K562 (cell line): Measurements from ENCODE around the gene ESPN. TPM values are rescaled to one million over a fixed set of nuclear protein-coding genes. Genes with fewer than 3 reads are reported as not detected.
A peak's percentile ranks its signal among the peaks of the same experiment; 100 is the strongest.

Source experiments
- DNMT1 ChIP-seq: fragments of 450-650 bp; IDR thresholded peaks from 2 replicates; pipeline ENCODE4 v1.6.1; 2016; ENCODE audit warnings: antibody characterized with exemption, mild to moderate bottlenecking
- IFI16 ChIP-seq: fragments of 250-450 bp; sonication (Bioruptor Pico); IDR thresholded peaks from 2 replicates; pipeline ENCODE4 v2.1.2; 2022; ENCODE audit warnings: mild to moderate bottlenecking, inconsistent platforms
- KLF13 ChIP-seq: fragments of 450-650 bp; IDR thresholded peaks from 2 replicates; pipeline ENCODE4 v1.6.1; 2016; ENCODE audit warnings: missing genetic modification characterization, low read depth, mild to moderate bottlenecking, missing compliant biosample characterization, moderate library complexity, borderline replicate concordance
- KLF16 ChIP-seq: IDR thresholded peaks from 2 replicates; pipeline ENCODE4 v1.6.1; 2016; ENCODE audit warnings: antibody characterized with exemption
- NCOA6 ChIP-seq: fragments of 450-650 bp; IDR thresholded peaks from 2 replicates; pipeline ENCODE4 v1.6.1; 2017; ENCODE audit warnings: mild to moderate bottlenecking
- NR3C1 ChIP-seq: sonication (generic); formaldehyde crosslinking; IDR thresholded peaks from 2 replicates; pipeline ENCODE4 v1.8.1; 2022; ENCODE audit warnings: missing genetic modification reagents
- POLR2AphosphoS5 ChIP-seq: IDR thresholded peaks from 2 replicates; pipeline ENCODE4 v1.6.1; 2011; ENCODE audit warnings: mild to moderate bottlenecking, low read depth, low read length, moderate library complexity; ENCODE audit not compliant: control insufficient read depth, insufficient read depth
- POLR2B ChIP-seq: fragments of 450-650 bp; IDR thresholded peaks from 2 replicates; pipeline ENCODE4 v1.6.1; 2018; ENCODE audit warnings: low read depth; ENCODE audit not compliant: partially characterized antibody
- SAFB ChIP-seq: fragments of 200-400 bp; formaldehyde crosslinking; IDR thresholded peaks from 2 replicates; pipeline ENCODE4 v1.6.1; 2017; ENCODE audit warnings: low read depth, low read length, borderline replicate concordance
- STAT5B ChIP-seq: fragments of 250-450 bp; sonication (Bioruptor Pico); IDR thresholded peaks from 2 replicates; pipeline ENCODE4 v1.8.0; 2021; ENCODE audit warnings: mild to moderate bottlenecking, inconsistent platforms
- TBL1XR1 ChIP-seq, 2 experiments: IDR thresholded peaks; 2 replicates each; pipeline ENCODE4 v1.6.1; 2012; ENCODE audit warnings: improper control_type of control experiment in 2 of 2, low read length in 2 of 2, mild to moderate bottlenecking in 1 of 2
- ZNF134 ChIP-seq: fragments of 250-450 bp; sonication (Bioruptor Pico); conservative IDR thresholded peaks from 2 replicates; pipeline ENCODE4 v1.4.0; 2020
- polyA plus RNA-seq, 8 experiments: library from polyadenylated mRNA; depleted of rRNA in 4 of 8; stranded (reverse) in 5 of 8; unstranded in 3 of 8; fragments of >200 nt; fragmentation: Nextera tagmentation in 2 of 8; fragmentation: Illumina TruSeq in 1 of 8; extraction: Ambion mirVana in 2 of 8; extraction: Trizol in 1 of 8; gene quantifications; 2 replicates each; pipeline versions ENCODE4 v1.2.1 to v1.2.3, GENCODE V29; 2011 to 2014; ENCODE audit warnings: inconsistent platforms in 1 of 8, missing spikeins in 1 of 8
- total RNA-seq, 7 experiments: library from RNA; depleted of rRNA in 6 of 7; stranded (reverse); fragments of >200 nt in 6 of 7; fragmentation: Illumina TruSeq in 2 of 7; extraction: Trizol in 2 of 7; gene quantifications; 2 replicates each; pipeline versions ENCODE4 v1.2.1 to v1.2.3, GENCODE V29; 2011 to 2021; ENCODE audit warnings: low replicate concordance in 1 of 7
- TF ChIP-seq, protein P1 (sequence below), 2 experiments: fragments of 450-650 bp in 1 of 2; IDR thresholded peaks; 2 replicates each; pipeline ENCODE4 v1.6.1; 2011 to 2017; ENCODE audit warnings: low read depth in 2 of 2, antibody characterized with exemption in 1 of 2, borderline replicate concordance in 1 of 2, low read length in 1 of 2, mild to moderate bottlenecking in 1 of 2, mixed read lengths in 1 of 2; ENCODE audit not compliant: control insufficient read depth in 1 of 2
- TF ChIP-seq, protein P2 (sequence below): fragments of 250-450 bp; sonication (Bioruptor Pico); IDR thresholded peaks from 2 replicates; pipeline ENCODE4 v1.6.1; 2021; ENCODE audit warnings: mild to moderate bottlenecking
- TF ChIP-seq, protein P3 (sequence below): fragments of 450-650 bp; IDR thresholded peaks from 2 replicates; pipeline ENCODE4 v1.6.1; 2016
- TF ChIP-seq, protein P4 (sequence below): sonication (generic); formaldehyde crosslinking; IDR thresholded peaks from 2 replicates; pipeline ENCODE4 v1.8.0; 2022; ENCODE audit warnings: mild to moderate bottlenecking, missing genetic modification reagents
- TF ChIP-seq, protein P5 (sequence below): sonication (generic); formaldehyde crosslinking; IDR thresholded peaks from 2 replicates; pipeline ENCODE4 v1.4.0; 2020; ENCODE audit warnings: mild to moderate bottlenecking, missing genetic modification reagents

Gene ESPN
- total and polyA plus RNA-seq, 9 of the 15 experiments (the other 6 are each of a cell fraction or from before 2014, with no cell fraction given) = 0.07 to 1.2 (median 0.45) TPM; not detected in 3

DNA sequence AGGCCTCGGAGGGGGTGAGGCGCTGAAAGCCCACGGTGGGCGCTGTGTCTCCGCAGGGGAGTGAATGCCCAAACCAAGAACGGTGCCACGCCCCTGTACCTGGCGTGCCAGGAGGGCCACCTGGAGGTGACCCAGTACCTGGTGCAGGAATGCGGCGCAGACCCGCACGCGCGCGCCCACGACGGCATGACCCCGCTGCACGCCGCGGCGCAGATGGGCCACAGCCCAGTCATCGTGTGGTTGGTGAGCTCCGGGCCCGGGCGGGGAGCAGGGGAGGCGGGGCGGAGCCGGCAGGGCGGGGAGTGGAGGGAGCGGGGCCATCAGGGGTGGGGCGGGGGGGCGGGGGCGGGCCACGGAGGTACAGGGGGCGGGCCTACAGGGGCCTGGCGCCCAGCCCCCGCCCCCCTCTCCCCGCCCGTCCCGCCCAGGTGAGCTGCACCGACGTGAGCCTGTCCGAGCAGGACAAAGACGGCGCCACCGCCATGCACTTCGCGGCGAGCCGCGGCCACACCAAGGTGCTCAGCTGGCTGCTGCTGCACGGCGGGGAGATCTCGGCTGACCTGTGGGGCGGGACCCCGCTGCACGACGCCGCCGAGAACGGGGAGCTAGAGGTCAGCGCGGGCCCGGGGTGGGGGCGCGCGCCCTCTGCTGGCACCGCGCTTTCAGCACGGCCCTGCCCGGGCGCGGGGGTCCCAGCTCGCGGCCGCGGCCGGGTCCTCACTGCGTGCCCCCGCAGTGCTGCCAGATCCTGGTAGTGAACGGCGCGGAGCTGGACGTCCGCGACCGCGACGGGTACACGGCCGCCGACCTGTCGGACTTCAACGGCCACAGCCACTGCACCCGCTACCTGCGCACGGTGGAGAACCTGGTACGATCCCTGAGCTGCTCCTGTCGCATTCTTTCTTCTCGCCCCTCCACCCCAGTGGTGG is 15.9 kb downstream of the ESPN start (continued):
- TF ChIP-seq, protein P1, sequence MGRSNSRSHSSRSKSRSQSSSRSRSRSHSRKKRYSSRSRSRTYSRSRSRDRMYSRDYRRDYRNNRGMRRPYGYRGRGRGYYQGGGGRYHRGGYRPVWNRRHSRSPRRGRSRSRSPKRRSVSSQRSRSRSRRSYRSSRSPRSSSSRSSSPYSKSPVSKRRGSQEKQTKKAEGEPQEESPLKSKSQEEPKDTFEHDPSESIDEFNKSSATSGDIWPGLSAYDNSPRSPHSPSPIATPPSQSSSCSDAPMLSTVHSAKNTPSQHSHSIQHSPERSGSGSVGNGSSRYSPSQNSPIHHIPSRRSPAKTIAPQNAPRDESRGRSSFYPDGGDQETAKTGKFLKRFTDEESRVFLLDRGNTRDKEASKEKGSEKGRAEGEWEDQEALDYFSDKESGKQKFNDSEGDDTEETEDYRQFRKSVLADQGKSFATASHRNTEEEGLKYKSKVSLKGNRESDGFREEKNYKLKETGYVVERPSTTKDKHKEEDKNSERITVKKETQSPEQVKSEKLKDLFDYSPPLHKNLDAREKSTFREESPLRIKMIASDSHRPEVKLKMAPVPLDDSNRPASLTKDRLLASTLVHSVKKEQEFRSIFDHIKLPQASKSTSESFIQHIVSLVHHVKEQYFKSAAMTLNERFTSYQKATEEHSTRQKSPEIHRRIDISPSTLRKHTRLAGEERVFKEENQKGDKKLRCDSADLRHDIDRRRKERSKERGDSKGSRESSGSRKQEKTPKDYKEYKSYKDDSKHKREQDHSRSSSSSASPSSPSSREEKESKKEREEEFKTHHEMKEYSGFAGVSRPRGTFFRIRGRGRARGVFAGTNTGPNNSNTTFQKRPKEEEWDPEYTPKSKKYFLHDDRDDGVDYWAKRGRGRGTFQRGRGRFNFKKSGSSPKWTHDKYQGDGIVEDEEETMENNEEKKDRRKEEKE (IDR thresholded peaks at IDR 0.05; ENCODE audit: borderline replicate concordance in 1 of 2, control insufficient read depth in 1 of 2, low read depth in 2 of 2, low read length in 1 of 2) = no peak
- TF ChIP-seq NCOA6 = no peak; the same call in none of the 2 replicates
- no peak for TF ChIP-seq POLR2B
- TF ChIP-seq, protein P2, sequence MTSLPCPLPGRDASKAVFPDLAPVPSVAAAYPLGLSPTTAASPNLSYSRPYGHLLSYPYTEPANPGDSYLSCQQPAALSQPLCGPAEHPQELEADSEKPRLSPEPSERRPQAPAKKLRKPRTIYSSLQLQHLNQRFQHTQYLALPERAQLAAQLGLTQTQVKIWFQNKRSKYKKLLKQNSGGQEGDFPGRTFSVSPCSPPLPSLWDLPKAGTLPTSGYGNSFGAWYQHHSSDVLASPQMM (CRISPR knock-in tag) = no peak
- no peak for TF ChIP-seq POLR2AphosphoS5
- TF ChIP-seq KLF16 = no peak
- TF ChIP-seq IFI16 (CRISPR knock-in tag) = no peak
- TF ChIP-seq SAFB = peak; percentile 63; the same call in 1 of the 2 replicates
- TF ChIP-seq ZNF134 (CRISPR knock-in tag) = no peak
- TF ChIP-seq, protein P3, sequence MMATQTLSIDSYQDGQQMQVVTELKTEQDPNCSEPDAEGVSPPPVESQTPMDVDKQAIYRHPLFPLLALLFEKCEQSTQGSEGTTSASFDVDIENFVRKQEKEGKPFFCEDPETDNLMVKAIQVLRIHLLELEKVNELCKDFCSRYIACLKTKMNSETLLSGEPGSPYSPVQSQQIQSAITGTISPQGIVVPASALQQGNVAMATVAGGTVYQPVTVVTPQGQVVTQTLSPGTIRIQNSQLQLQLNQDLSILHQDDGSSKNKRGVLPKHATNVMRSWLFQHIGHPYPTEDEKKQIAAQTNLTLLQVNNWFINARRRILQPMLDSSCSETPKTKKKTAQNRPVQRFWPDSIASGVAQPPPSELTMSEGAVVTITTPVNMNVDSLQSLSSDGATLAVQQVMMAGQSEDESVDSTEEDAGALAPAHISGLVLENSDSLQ = no peak
- no peak for TF ChIP-seq TBL1XR1 (IDR thresholded peaks at IDR 0.05; ENCODE audit: low read length in 2 of 2)
- no peak for TF ChIP-seq NR3C1 (CRISPR knock-in tag)
- TF ChIP-seq STAT5B = no peak
- no peak for TF ChIP-seq KLF13 (tag)
- TF ChIP-seq DNMT1 = no peak
- TF ChIP-seq, protein P4, sequence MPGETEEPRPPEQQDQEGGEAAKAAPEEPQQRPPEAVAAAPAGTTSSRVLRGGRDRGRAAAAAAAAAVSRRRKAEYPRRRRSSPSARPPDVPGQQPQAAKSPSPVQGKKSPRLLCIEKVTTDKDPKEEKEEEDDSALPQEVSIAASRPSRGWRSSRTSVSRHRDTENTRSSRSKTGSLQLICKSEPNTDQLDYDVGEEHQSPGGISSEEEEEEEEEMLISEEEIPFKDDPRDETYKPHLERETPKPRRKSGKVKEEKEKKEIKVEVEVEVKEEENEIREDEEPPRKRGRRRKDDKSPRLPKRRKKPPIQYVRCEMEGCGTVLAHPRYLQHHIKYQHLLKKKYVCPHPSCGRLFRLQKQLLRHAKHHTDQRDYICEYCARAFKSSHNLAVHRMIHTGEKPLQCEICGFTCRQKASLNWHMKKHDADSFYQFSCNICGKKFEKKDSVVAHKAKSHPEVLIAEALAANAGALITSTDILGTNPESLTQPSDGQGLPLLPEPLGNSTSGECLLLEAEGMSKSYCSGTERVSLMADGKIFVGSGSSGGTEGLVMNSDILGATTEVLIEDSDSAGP (CRISPR knock-in tag) = no peak
- TF ChIP-seq, protein P5, sequence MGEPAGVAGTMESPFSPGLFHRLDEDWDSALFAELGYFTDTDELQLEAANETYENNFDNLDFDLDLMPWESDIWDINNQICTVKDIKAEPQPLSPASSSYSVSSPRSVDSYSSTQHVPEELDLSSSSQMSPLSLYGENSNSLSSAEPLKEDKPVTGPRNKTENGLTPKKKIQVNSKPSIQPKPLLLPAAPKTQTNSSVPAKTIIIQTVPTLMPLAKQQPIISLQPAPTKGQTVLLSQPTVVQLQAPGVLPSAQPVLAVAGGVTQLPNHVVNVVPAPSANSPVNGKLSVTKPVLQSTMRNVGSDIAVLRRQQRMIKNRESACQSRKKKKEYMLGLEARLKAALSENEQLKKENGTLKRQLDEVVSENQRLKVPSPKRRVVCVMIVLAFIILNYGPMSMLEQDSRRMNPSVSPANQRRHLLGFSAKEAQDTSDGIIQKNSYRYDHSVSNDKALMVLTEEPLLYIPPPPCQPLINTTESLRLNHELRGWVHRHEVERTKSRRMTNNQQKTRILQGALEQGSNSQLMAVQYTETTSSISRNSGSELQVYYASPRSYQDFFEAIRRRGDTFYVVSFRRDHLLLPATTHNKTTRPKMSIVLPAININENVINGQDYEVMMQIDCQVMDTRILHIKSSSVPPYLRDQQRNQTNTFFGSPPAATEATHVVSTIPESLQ (CRISPR knock-in tag) = no peak
